GM12873 (cell line): ENCODE results near the gene ETNK2.

ENCODE experiments used
- CTCF ChIP-seq: IDR thresholded peaks from 2 replicates; pipeline ENCODE4 v1.5.1; 2012; ENCODE audit warnings: low read depth, mild to moderate bottlenecking, moderate library complexity, low read length, control low read depth; ENCODE audit not compliant: insufficient read depth; ENCODE audit errors: missing control alignments

The ETNK2 gene

GRCh38 chr1:204128464-204128963 is 23.3 kb downstream of the ETNK2 start:
- no peak for TF ChIP-seq CTCF

- peak; percentile 70 for TF ChIP-seq CTCF
Observed at GRCh38 chr1:204127597-204128242, 24.1 kb downstream of the ETNK2 start.

- TF ChIP-seq CTCF: no peak
Observed at GRCh38 chr1:204126956-204127355, 24.9 kb downstream of the ETNK2 start.

GRCh38 chr1:204126386-204126785 is 25.5 kb downstream of the ETNK2 start:
- TF ChIP-seq CTCF: no peak

GRCh38 chr1:204125759-204126351 is 26.0 kb downstream of the ETNK2 start:
- TF ChIP-seq CTCF: no peak

- no peak for TF ChIP-seq CTCF
Observed at GRCh38 chr1:204124639-204125038, 27.2 kb downstream of the ETNK2 start.

GRCh38 chr1:204123376-204123775 is 28.5 kb downstream of the ETNK2 start:
- peak; percentile 43 for TF ChIP-seq CTCF
